ENCODE measurements around the gene TIMM9. TPM values are rescaled to one million over a fixed set of nuclear protein-coding genes. Genes with fewer than 3 reads are reported as not detected.

TIMM9 gene
- total RNA-seq, 1 donor from 2014 or later = 37.9 TPM

Other genes starting within 250 kb of the TIMM9 start
- 57.5 and 64.1 TPM in 2 replicates for gene ACTR10, start 227.4 kb downstream of the TIMM9 start, total RNA-seq
- gene PSMA3, start 182.7 kb downstream of the TIMM9 start, total RNA-seq = 197 and 216 TPM in 2 replicates
- 31.5 and 35.1 TPM in 2 replicates for gene ARID4A, start 129.0 kb downstream of the TIMM9 start, total RNA-seq
- 0.55 TPM in 1 of 2 replicates, not detected in the other for gene TOMM20L, start 31.6 kb downstream of the TIMM9 start, total RNA-seq
- gene KIAA0586, start 188 bp upstream of the TIMM9 start, total RNA-seq = 17.7 and 19.8 TPM in 2 replicates
- gene DACT1, start 210.4 kb upstream of the TIMM9 start, total RNA-seq = 5.5 and 8.2 TPM in 2 replicates